ENCODE data around the gene DHFR.

The DHFR gene

GRCh38 chr5:80654391-80655230 is at the start of gene DHFR, which contains the start of gene MSH3:
Gene DHFR, minus strand, starts transcription at chr5:80654983. Its CDS starts 494 bp downstream, at chr5:80654489.
Gene MSH3, plus strand, starts transcription at chr5:80654652. Its CDS starts 76 bp downstream, at chr5:80654728.
- peak; percentile 59 for DNase-seq (ENCODE audit: extremely low read depth, low read depth)
- TF ChIP-seq, protein P1, sequence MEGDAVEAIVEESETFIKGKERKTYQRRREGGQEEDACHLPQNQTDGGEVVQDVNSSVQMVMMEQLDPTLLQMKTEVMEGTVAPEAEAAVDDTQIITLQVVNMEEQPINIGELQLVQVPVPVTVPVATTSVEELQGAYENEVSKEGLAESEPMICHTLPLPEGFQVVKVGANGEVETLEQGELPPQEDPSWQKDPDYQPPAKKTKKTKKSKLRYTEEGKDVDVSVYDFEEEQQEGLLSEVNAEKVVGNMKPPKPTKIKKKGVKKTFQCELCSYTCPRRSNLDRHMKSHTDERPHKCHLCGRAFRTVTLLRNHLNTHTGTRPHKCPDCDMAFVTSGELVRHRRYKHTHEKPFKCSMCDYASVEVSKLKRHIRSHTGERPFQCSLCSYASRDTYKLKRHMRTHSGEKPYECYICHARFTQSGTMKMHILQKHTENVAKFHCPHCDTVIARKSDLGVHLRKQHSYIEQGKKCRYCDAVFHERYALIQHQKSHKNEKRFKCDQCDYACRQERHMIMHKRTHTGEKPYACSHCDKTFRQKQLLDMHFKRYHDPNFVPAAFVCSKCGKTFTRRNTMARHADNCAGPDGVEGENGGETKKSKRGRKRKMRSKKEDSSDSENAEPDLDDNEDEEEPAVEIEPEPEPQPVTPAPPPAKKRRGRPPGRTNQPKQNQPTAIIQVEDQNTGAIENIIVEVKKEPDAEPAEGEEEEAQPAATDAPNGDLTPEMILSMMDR (IDR thresholded peaks at IDR 0.05; ENCODE audit: low read depth, low read length): no peak

- TF ChIP-seq, protein P1 (IDR thresholded peaks at IDR 0.05; ENCODE audit: low read depth, low read length): no peak
- DNase-seq (ENCODE audit: extremely low read depth, low read depth): no peak
These were observed 49.4 kb upstream of the DHFR start for GRCh38 chr5:80704221-80704620.

GRCh38 chr5:80703747-80704146 is 49.0 kb upstream of the DHFR start:
- TF ChIP-seq, protein P1 (IDR thresholded peaks at IDR 0.05; ENCODE audit: low read depth, low read length): no peak
- no peak for DNase-seq (ENCODE audit: extremely low read depth, low read depth)

DNA sequence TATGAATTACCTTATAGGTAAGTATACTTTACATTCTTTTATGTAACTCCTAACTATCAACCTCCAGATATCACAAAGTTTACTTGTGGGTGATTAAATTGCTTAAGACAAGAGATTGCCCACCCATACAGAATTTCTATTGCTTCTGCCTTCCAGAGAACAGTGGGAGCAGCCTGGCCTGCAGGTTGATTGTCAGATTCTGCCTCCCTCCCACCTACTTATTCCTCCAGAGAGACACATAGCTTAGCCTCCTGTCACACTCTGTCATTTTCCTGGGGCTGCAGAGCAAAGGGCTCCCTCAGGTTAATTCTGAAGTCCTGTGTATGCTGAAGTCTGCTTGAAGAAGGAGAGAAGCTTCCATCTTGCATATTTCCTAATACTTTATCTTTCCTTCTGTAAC is 48.5 kb upstream of the DHFR start:
- no peak for DNase-seq (ENCODE audit: extremely low read depth, low read depth)
- TF ChIP-seq, protein P1 (IDR thresholded peaks at IDR 0.05; ENCODE audit: low read depth, low read length): no peak

DNA sequence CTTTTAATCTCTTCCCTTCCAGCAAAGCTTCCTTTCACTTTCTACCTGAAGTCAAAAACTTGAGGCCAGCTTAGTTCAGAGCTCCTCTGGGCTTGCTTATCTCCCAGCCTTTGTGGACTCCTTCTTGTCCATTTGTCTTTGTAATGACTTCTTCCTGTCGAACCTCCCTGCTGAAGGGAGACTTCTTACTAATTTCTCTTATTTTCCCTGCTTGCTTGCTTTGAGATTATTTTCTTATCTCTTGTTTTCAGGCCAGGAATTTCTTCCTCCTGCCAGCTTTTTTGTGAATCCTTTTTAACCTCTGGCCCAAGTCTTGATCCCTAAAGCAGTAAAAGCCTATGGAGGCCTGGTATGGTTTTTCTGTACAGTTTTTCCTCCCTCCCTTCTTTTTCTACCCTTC is 46.8 kb upstream of the DHFR start:
- DNase-seq (ENCODE audit: extremely low read depth, low read depth): no peak
- TF ChIP-seq, protein P1 (IDR thresholded peaks at IDR 0.05; ENCODE audit: low read depth, low read length): no peak

- no peak for DNase-seq (ENCODE audit: extremely low read depth, low read depth)
- TF ChIP-seq, protein P1 (IDR thresholded peaks at IDR 0.05; ENCODE audit: low read depth, low read length): no peak
These were observed 43.6 kb upstream of the DHFR start for GRCh38 chr5:80698369-80698768.

GRCh38 chr5:80697100-80697499 is 42.3 kb upstream of the DHFR start:
- TF ChIP-seq, protein P1 (IDR thresholded peaks at IDR 0.05; ENCODE audit: low read depth, low read length): no peak
- DNase-seq (ENCODE audit: extremely low read depth, low read depth): no peak

Data from AG09319 (cell line).